Prostate gland (tissue), 2 donors: ENCODE measurements around the gene LGI4. TPM values are rescaled to one million over a fixed set of nuclear protein-coding genes. Genes with fewer than 3 reads are reported as not detected.

ENCODE experiments used
- DNase-seq: peaks from one replicate; pipeline ENCODE4 v3.0.0-alpha.2; 2019; ENCODE audit warnings: low spot score
- H3K27ac ChIP-seq, 2 donors: fragments of 200-600 bp; sonication (generic); 2 replicates each; pipeline ENCODE4 v1.5.1; 2017 to 2019
- H3K27me3 ChIP-seq: fragments of 200-600 bp; sonication (generic); replicated peaks from 2 replicates; pipeline ENCODE4 v1.5.1; 2019; ENCODE audit not compliant: insufficient read depth
- H3K36me3 ChIP-seq, 2 donors: fragments of 200-600 bp; sonication (generic); 1 replicate in 1 of 2; 2 replicates in 1 of 2; pipeline versions ENCODE4 v1.5.1 to v1.8.1; 2017 to 2019
- H3K4me1 ChIP-seq: fragments of 200-600 bp; sonication (generic); replicated peaks from 2 replicates; pipeline ENCODE4 v1.5.1; 2019
- H3K4me3 ChIP-seq, 2 donors: fragments of 200-600 bp; sonication (generic); 2 replicates each; pipeline ENCODE4 v1.5.1; 2017 to 2019
- H3K9me3 ChIP-seq: fragments of 200-600 bp; sonication (generic); 2 replicates; pipeline ENCODE4 v1.5.1; 2017
- POLR2A ChIP-seq: fragments of 450-650 bp; IDR thresholded peaks from one replicate; pipeline ENCODE4 v1.6.1; 2016; ENCODE audit warnings: antibody characterized with exemption, mild to moderate bottlenecking
- POLR2AphosphoS5 ChIP-seq: sonication (generic); formaldehyde crosslinking; IDR thresholded peaks from one replicate; pipeline ENCODE4 v1.6.1; 2017; ENCODE audit warnings: antibody characterized with exemption
- WGBS: methylation state at CpG from one replicate; pipeline ENCODE4 v1.1.5; 2018; 5-methylcytosine and 5-hydroxymethylcytosine counted together
- intact Hi-C: fragments of 100-400 bp; cut with DNase I; formaldehyde crosslinking; loops from one replicate; pipeline ENCODE4 v1.14.2; 2022
- total RNA-seq, 2 donors: library from RNA; depleted of rRNA; stranded (reverse); fragments of >200 nt; gene quantifications; one replicate each; pipeline ENCODE4 v1.1.0, GENCODE V29; 2016
- TF ChIP-seq, protein P1 (sequence below), 4 experiments: fragments of 200-600 bp in 2 of 4; fragments of 450-650 bp in 2 of 4; sonication (generic) in 2 of 4; IDR thresholded peaks; 1 replicate in 3 of 4; 2 replicates in 1 of 4; pipeline ENCODE4 v1.5.1; 2016 to 2019; ENCODE audit warnings: antibody characterized with exemption in 4 of 4, mild to moderate bottlenecking in 2 of 4, moderate library complexity in 2 of 4

The LGI4 gene
- total RNA-seq, 2 donors from 2014 or later = 9.1 to 16.3 TPM

DNA sequence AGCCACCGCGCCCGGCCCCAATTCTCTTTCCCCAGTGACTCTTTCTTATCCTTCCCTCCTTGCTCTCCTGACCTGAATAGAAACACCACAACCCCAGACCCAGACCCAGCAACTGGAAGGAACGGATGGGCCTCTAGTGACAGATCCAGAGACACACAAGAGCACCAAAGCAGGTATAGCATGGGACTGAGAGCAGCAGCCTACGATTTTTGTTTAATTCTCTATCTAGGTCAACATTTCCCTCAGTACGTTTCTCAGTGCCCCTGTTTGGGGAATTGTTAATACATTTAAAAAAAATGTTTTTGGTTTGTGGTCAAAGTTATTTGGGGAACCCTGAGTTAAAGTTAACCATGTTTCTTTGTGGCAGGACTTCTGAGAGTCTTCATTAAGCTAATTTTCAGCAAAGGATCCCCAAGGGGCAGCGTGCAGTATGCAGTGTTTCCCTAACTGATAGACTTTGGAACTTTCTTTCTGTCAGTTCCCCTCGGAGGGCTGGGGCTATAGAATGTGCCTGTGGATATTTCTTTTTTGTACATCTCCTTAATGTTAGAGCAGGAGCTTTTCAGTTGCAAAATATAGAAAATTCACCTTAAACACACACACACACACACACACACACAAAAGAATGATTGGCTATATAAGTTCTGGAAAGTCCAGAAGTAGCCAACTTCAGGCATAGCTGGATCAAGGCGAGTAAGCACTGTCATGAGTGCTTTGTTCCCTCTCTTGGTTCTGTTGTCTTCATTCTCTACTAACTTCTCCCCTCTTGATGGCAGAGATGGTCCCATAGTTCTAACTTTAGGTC lies 26.0 kb upstream of the LGI4 start:
- Histone ChIP-seq H3K36me3 (no peaks in the 10 kb centered on the region), H3K4me1 (no peaks in the 10 kb centered on the region), H3K27me3 (no peaks in the 10 kb centered on the region), H3K27ac (no peak overlapping the region), H3K4me3 (no peak overlapping the region), H3K9me3 (no peaks in the 10 kb centered on the region)
- TF ChIP-seq POLR2A (no peak), POLR2AphosphoS5 (no peak)
- TF ChIP-seq, protein P1, sequence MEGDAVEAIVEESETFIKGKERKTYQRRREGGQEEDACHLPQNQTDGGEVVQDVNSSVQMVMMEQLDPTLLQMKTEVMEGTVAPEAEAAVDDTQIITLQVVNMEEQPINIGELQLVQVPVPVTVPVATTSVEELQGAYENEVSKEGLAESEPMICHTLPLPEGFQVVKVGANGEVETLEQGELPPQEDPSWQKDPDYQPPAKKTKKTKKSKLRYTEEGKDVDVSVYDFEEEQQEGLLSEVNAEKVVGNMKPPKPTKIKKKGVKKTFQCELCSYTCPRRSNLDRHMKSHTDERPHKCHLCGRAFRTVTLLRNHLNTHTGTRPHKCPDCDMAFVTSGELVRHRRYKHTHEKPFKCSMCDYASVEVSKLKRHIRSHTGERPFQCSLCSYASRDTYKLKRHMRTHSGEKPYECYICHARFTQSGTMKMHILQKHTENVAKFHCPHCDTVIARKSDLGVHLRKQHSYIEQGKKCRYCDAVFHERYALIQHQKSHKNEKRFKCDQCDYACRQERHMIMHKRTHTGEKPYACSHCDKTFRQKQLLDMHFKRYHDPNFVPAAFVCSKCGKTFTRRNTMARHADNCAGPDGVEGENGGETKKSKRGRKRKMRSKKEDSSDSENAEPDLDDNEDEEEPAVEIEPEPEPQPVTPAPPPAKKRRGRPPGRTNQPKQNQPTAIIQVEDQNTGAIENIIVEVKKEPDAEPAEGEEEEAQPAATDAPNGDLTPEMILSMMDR (IDR thresholded peaks at IDR 0.05) = no peak
- intact Hi-C loops = no loop called here
- 88% methylated on average over 9 of the region's 9 CpGs for WGBS
- DNase-seq = no peak

DNA sequence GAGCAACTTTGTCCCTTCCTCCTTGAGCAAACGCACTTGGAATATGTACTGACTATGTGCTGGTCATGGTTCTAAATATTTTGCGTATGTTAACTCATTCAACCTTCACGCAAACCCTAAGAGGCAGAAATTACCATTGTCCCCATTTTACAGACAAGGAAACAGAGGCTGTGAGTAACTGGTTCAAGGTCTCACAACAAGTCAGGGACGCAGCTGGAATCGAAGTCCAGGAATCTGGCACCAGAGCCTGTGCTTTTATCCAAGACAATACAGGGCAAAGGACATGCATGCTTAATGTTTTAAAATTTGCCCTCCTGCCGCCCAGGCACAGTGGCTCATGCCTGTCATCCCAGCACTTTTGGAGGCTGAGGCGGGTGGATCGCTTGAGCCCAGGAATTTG lies 24.7 kb upstream of the LGI4 start:
- Histone ChIP-seq H3K4me1 (no peaks in the 10 kb centered on the region), H3K36me3 (no peaks in the 10 kb centered on the region), H3K27ac (no peak overlapping the region), H3K4me3 (no peak overlapping the region), H3K9me3 (no peaks in the 10 kb centered on the region), H3K27me3 (peaks cover 8% of the 10 kb centered on the region)
- intact Hi-C loops = no loop called here
- TF ChIP-seq POLR2A (no peak), POLR2AphosphoS5 (no peak)
- TF ChIP-seq, protein P1 (IDR thresholded peaks at IDR 0.05) = no peak
- 73% methylated on average over 8 of the region's 8 CpGs for WGBS
- no peak for DNase-seq

DNA sequence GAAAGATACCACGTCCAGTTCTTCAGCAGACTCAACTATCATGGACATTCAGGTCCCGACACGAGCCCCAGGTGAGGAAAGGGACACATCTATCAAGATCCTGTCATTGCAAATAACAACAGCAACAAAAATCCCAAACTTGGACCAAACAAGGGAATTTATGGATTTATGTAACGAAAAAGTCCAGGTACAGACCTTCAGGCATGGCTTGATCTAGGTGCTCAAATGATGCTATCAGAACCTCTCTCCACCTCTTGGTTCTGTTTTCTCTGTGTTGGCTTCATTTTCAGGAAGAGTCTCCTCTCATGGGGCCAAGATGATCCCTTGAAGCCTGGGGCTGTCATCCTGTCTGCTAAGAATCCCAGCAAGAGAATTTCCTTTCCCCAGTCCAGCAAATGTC lies 22.6 kb upstream of the LGI4 start:
- Histone ChIP-seq H3K27me3 (peaks cover 12% of the 10 kb centered on the region), H3K27ac (no peak overlapping the region), H3K4me3 (no peak overlapping the region), H3K36me3 (no peaks in the 10 kb centered on the region), H3K4me1 (no peaks in the 10 kb centered on the region), H3K9me3 (no peaks in the 10 kb centered on the region)
- TF ChIP-seq POLR2A = no peak
- 97% methylated on average over 4 of the region's 4 CpGs for WGBS
- no peak for DNase-seq
- intact Hi-C loops = no loop called here

DNA sequence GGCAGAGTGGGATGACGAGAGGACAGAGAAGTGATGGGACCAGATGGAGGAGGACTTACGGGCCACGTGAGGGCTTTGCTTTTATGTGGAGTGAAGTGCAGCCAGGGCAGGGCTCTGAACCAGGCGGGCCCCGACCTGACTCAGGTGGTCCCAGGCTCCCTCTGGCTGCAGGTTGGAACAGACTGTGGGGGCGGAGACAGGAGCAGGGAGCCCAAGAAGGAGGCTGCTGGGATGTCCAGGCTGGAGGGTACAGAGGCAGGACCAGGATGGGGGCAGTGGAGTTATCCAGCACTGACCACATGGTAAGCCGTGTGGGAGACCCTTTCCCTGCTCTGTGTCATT lies 21.8 kb upstream of the LGI4 start:
- TF ChIP-seq, protein P1 (IDR thresholded peaks at IDR 0.05) = no peak
- TF ChIP-seq POLR2AphosphoS5 (no peak), POLR2A (no peak)
- intact Hi-C loops = no loop called here
- Histone ChIP-seq H3K27me3 (peaks cover 12% of the 10 kb centered on the region), H3K4me1 (no peaks in the 10 kb centered on the region), H3K9me3 (no peaks in the 10 kb centered on the region), H3K4me3 (no peak overlapping the region), H3K27ac (no peak overlapping the region), H3K36me3 (no peaks in the 10 kb centered on the region)
- DNase-seq = no peak
- WGBS = 65% methylated on average over 7 of the region's 7 CpGs

DNA sequence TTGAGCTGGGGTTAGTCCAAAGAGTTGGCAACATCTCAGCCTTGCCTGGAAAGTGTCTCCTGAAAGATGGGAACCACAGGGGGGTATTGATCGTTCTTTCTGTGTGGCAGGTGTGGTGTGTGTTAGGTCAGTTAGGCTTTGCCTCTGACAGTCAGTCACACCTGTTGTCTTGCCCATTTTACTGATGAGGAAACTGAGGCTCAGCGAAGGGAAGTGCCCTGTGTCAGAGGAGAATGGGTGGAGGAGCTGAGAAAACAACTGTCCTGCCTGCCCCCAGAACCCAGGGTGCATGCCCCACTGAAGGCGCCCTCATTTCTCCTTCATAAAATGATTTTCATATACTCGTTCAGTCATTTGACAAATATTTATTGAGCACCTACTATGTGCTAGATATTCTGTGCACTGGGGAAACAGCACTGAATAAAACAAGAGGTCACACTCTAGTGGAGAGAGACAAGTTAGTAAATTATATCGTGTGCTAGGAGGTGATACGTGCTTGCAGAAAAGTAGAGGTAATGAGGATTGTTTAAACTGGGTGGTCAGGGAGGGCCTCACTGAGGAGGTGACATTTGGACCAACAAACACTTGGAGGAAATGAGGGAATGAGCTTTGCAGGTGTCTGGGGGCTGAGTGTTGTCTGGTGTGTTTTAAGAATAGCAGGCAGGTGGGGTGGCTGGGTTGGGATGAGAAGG lies 21.3 kb upstream of the LGI4 start:
- 92% methylated on average over 6 of the region's 6 CpGs for WGBS
- Histone ChIP-seq H3K27ac (no peak overlapping the region), H3K9me3 (no peaks in the 10 kb centered on the region), H3K27me3 (peaks cover 12% of the 10 kb centered on the region), H3K36me3 (no peaks in the 10 kb centered on the region), H3K4me1 (no peaks in the 10 kb centered on the region), H3K4me3 (no peak overlapping the region)
- TF ChIP-seq, protein P1 (IDR thresholded peaks at IDR 0.05) = no peak
- TF ChIP-seq POLR2A = no peak
- no peak for TF ChIP-seq POLR2AphosphoS5
- intact Hi-C loops = no loop called here
- DNase-seq = no peak
